LNCaP clone FGC (cell line): ENCODE results near the gene POLR2E.

Source experiments
- DNase-seq: peaks from one replicate; pipeline ENCODE4 v3.0.0-alpha.2; 2011; ENCODE audit warnings: low read depth
- H3K4me3 ChIP-seq: 2 replicates; pipeline ENCODE4 v1.5.1; 2011; ENCODE audit warnings: mild to moderate bottlenecking, low read depth, low read length, control low read depth
- TF ChIP-seq, protein P1 (sequence below): IDR thresholded peaks from 2 replicates; pipeline ENCODE4 v1.5.1; 2012; ENCODE audit warnings: mild to moderate bottlenecking; ENCODE audit not compliant: control insufficient read depth, insufficient read depth; ENCODE audit errors: extremely low read depth

Gene POLR2E

GRCh38 chr19:1063909-1064660 lies 31.1 kb downstream of the POLR2E start:
- no peak overlapping the region for H3K4me3 ChIP-seq
- TF ChIP-seq, protein P1, sequence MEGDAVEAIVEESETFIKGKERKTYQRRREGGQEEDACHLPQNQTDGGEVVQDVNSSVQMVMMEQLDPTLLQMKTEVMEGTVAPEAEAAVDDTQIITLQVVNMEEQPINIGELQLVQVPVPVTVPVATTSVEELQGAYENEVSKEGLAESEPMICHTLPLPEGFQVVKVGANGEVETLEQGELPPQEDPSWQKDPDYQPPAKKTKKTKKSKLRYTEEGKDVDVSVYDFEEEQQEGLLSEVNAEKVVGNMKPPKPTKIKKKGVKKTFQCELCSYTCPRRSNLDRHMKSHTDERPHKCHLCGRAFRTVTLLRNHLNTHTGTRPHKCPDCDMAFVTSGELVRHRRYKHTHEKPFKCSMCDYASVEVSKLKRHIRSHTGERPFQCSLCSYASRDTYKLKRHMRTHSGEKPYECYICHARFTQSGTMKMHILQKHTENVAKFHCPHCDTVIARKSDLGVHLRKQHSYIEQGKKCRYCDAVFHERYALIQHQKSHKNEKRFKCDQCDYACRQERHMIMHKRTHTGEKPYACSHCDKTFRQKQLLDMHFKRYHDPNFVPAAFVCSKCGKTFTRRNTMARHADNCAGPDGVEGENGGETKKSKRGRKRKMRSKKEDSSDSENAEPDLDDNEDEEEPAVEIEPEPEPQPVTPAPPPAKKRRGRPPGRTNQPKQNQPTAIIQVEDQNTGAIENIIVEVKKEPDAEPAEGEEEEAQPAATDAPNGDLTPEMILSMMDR: no peak
- no peak for DNase-seq

DNA sequence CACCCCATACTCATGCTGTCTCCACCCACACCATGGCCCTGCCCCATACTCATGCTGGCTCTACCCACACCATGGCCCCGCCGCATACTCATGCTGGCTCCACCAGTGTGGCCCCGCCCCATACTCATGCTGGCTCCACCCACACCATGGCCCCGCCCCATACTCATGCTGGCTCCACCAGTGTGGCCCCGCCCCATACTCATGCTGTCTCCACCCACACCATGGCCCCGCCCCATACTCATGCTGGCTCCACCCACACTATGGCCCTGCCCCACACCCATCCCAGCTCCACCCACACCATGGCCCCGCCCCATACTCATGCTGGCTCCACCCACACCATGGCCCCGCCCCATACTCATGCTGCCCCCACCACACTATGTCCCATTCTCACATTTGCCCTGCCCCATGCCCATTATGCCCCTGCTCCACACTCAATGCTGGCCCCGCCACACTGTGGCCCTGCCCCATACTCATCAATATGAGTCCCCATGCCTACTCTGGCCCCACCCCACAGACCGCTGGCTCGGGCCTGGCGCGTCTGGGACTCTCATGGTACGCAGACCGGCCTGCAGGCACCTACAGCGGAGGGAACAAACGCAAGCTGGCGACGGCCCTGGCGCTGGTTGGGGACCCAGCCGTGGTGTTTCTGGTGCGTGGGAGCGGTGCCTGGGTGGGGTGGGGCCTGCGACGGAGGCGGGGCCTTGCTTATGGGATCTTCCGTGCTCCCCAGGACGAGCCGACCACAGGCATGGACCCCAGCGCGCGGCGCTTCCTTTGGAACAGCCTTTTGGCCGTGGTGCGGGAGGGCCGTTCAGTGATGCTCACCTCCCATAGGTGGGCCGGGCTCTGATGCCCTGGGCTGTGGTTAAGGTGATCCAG lies 31.9 kb downstream of the POLR2E start:
- TF ChIP-seq, protein P1: no peak
- H3K4me3 ChIP-seq: no peak overlapping the region
- no peak for DNase-seq

GRCh38 chr19:1062387-1063029 lies 32.7 kb downstream of the POLR2E start:
- DNase-seq: no peak
- TF ChIP-seq, protein P1: no peak
- no peak overlapping the region for H3K4me3 ChIP-seq

DNA sequence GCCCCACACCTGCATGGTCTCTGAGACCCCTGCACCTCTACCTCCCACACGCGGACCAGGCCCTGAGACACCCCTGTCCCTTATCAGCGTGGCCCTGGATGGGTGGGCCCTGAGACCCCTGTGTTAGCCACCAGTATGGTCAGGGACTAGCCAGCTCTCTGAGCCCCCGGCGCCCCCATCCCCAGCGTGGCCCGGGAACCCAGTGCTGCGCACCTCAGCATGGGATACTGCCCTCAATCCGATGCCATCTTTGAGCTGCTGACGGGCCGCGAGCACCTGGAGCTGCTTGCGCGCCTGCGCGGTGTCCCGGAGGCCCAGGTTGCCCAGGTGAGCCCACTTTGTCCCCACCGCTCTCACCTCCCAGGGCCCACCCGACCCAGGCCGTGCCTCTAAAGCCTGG lies 33.2 kb downstream of the POLR2E start:
- TF ChIP-seq, protein P1: no peak
- DNase-seq: no peak
- H3K4me3 ChIP-seq: no peak overlapping the region

DNA sequence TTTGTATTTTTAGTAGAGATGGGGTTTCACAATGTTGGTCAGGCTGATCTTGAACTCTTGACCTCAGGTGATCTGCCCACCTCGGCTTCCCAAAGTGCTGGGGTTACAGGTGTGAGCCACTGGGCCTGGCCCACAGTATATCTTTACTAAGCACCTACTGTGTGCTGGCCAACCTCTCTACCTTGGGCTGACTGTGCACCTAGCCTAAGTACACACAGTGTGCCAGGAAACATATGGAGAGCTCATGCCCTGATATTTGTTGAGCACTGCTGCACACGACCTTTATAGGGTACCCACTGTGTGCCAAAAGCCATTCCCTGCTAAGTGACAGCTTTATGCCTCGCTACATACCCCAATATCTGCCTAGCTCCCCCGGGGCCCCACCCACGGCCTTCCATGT lies 34.5 kb downstream of the POLR2E start:
- no peak overlapping the region for H3K4me3 ChIP-seq
- DNase-seq: no peak
- TF ChIP-seq, protein P1: no peak

- no peak for DNase-seq
- H3K4me3 ChIP-seq: no peak overlapping the region
- TF ChIP-seq, protein P1: no peak
Observed at GRCh38 chr19:1058112-1058511, 37.1 kb downstream of the POLR2E start.
